OCI-LY1 (cell line): ENCODE results near the gene C8G.

Experiments used
- H2AFZ ChIP-seq: fragments of 200-600 bp; sonication (generic), shearing (Covaris generic); 2 replicates; pipeline ENCODE4 v1.6.0; 2014; ENCODE audit warnings: antibody characterized with exemption, mild to moderate bottlenecking, low read length
- H3F3A ChIP-seq: fragments of 200-600 bp; sonication (generic), shearing (Covaris generic); 2 replicates; pipeline ENCODE4 v1.6.0; 2014; ENCODE audit warnings: mild to moderate bottlenecking, antibody characterized with exemption, low read length, moderate library complexity; ENCODE audit not compliant: insufficient read depth
- H3K27ac ChIP-seq: fragments of 200-600 bp; sonication (generic); 2 replicates; pipeline ENCODE4 v1.5.1; 2014; ENCODE audit warnings: low read length, mixed run types, mild to moderate bottlenecking, low read depth; ENCODE audit not compliant: poor library complexity, severe bottlenecking
- H3K27me3 ChIP-seq: fragments of 200-600 bp; sonication (generic); 2 replicates; pipeline ENCODE4 v1.6.0; 2014; ENCODE audit warnings: antibody characterized with exemption, mild to moderate bottlenecking, low read length, moderate library complexity; ENCODE audit not compliant: insufficient read depth
- H3K36me3 ChIP-seq: fragments of 200-600 bp; sonication (generic); 2 replicates; pipeline ENCODE4 v1.6.1; 2014; ENCODE audit warnings: mild to moderate bottlenecking, antibody characterized with exemption, low read length, moderate library complexity, mixed read lengths; ENCODE audit not compliant: insufficient read depth
- H3K4me1 ChIP-seq: fragments of 200-600 bp; sonication (generic); 2 replicates; pipeline ENCODE4 v1.5.1; 2014; ENCODE audit warnings: mild to moderate bottlenecking, low read length, moderate library complexity; ENCODE audit not compliant: insufficient read depth, severe bottlenecking
- H3K4me2 ChIP-seq: fragments of 200-600 bp; sonication (generic), shearing (Covaris generic); 2 replicates; pipeline ENCODE4 v1.6.1; 2014; ENCODE audit warnings: low read length
- H3K4me3 ChIP-seq: fragments of 200-600 bp; sonication (generic); 2 replicates; pipeline ENCODE4 v1.5.1; 2014; ENCODE audit warnings: low read length, low read depth, mild to moderate bottlenecking, mixed read lengths; ENCODE audit not compliant: poor library complexity, severe bottlenecking
- H3K79me2 ChIP-seq: fragments of 200-600 bp; shearing (Covaris generic); 2 replicates; pipeline ENCODE4 v1.6.1; 2016; ENCODE audit warnings: mixed run types, low read length, mixed read lengths; ENCODE audit not compliant: insufficient read depth
- H3K9ac ChIP-seq: fragments of 200-600 bp; sonication (generic), shearing (Covaris generic); 2 replicates; pipeline ENCODE4 v1.6.1; 2014; ENCODE audit warnings: mild to moderate bottlenecking, low read length, mixed read lengths
- H3K9me2 ChIP-seq: fragments of 200-600 bp; sonication (generic), shearing (Covaris generic); 2 replicates; pipeline ENCODE4 v1.6.1; 2014; ENCODE audit warnings: low read depth, mild to moderate bottlenecking, low read length, mixed read lengths
- H3K9me3 ChIP-seq: fragments of 200-600 bp; shearing (Covaris generic); 2 replicates; pipeline ENCODE4 v1.6.1; 2014; ENCODE audit warnings: low read length, mixed read lengths
- H4K20me1 ChIP-seq: fragments of 200-600 bp; sonication (generic), shearing (Covaris generic); 2 replicates; pipeline ENCODE4 v1.6.0; 2016; ENCODE audit warnings: mild to moderate bottlenecking, low read length; ENCODE audit not compliant: insufficient read depth
- EZH2 ChIP-seq: fragments of 200-600 bp; sonication (generic), shearing (Covaris generic); IDR thresholded peaks from 2 replicates; pipeline ENCODE4 v1.8.0; 2017; ENCODE audit warnings: borderline replicate concordance, mixed run types, mild to moderate bottlenecking, antibody characterized with exemption, low read length, moderate library complexity, mixed read lengths
- TF ChIP-seq, protein P1 (sequence below): fragments of 200-600 bp; sonication (generic), shearing (Covaris generic); IDR thresholded peaks from 2 replicates; pipeline ENCODE4 v1.5.1; 2017; ENCODE audit warnings: mild to moderate bottlenecking, antibody characterized with exemption, low read length, moderate library complexity, mixed read lengths

Gene C8G

GRCh38 chr9:136983656-136984314 is 38.7 kb downstream of the C8G start:
- no peaks in the 10 kb centered on the region for H3K79me2 ChIP-seq
- H3K9me2 ChIP-seq: no peaks in the 10 kb centered on the region
- no peaks in the 10 kb centered on the region for H3K4me1 ChIP-seq
- H3K27me3 ChIP-seq: peaks cover 18% of the 10 kb centered on the region
- no peaks in the 10 kb centered on the region for H3K36me3 ChIP-seq
- no peaks in the 10 kb centered on the region for H4K20me1 ChIP-seq
- no peak overlapping the region for H3K4me3 ChIP-seq
- TF ChIP-seq EZH2: no peak
- TF ChIP-seq, protein P1, sequence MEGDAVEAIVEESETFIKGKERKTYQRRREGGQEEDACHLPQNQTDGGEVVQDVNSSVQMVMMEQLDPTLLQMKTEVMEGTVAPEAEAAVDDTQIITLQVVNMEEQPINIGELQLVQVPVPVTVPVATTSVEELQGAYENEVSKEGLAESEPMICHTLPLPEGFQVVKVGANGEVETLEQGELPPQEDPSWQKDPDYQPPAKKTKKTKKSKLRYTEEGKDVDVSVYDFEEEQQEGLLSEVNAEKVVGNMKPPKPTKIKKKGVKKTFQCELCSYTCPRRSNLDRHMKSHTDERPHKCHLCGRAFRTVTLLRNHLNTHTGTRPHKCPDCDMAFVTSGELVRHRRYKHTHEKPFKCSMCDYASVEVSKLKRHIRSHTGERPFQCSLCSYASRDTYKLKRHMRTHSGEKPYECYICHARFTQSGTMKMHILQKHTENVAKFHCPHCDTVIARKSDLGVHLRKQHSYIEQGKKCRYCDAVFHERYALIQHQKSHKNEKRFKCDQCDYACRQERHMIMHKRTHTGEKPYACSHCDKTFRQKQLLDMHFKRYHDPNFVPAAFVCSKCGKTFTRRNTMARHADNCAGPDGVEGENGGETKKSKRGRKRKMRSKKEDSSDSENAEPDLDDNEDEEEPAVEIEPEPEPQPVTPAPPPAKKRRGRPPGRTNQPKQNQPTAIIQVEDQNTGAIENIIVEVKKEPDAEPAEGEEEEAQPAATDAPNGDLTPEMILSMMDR: no peak
- no peak overlapping the region for H2AFZ ChIP-seq
- no peaks in the 10 kb centered on the region for H3F3A ChIP-seq
- H3K27ac ChIP-seq: no peak overlapping the region
- no peak overlapping the region for H3K9ac ChIP-seq
- no peak overlapping the region for H3K4me2 ChIP-seq
- H3K9me3 ChIP-seq: no peaks in the 10 kb centered on the region

GRCh38 chr9:136984464-136985026 is 39.5 kb downstream of the C8G start:
- Histone ChIP-seq H2AFZ (no peak overlapping the region), H3K4me1 (no peaks in the 10 kb centered on the region)

DNA sequence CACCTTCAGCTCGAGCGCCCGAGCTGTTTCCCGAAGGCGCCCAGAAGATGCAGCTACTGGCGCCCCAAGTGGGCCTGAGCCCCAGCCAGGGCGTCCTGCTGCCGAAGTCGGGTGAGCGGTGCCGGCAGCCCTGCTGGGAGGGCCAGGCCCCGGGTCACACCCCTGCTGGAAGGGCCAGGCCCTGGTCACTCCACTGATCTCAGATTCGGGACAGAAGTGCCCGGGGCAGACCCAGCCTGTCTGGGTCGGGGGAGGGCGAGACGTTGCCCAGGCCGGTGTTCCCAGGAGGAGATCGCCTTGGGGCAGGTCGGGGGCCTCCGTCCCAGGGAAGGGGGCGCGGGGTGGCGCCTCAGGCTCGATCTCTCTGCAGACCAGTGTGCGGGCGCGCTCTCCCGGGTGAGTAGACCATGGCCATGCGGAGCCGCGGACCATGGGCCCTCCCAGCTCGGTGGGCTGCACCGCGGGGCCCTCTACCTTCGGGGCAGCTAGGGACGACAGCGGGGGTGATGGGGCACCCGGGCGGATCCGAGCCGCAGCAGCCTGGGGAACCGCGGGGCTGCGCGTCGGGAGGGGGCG is 40.1 kb downstream of the C8G start:
- no peaks in the 10 kb centered on the region for H3K79me2 ChIP-seq
- H3K4me3 ChIP-seq: no peak overlapping the region
- H3K36me3 ChIP-seq: no peaks in the 10 kb centered on the region
- H4K20me1 ChIP-seq: no peaks in the 10 kb centered on the region
- H3K4me2 ChIP-seq: no peak overlapping the region
- no peak overlapping the region for H2AFZ ChIP-seq
- H3K9ac ChIP-seq: no peak overlapping the region
- no peaks in the 10 kb centered on the region for H3K9me2 ChIP-seq
- H3K4me1 ChIP-seq: no peaks in the 10 kb centered on the region
- no peaks in the 10 kb centered on the region for H3F3A ChIP-seq
- no peak overlapping the region for H3K27ac ChIP-seq
- TF ChIP-seq, protein P1: no peak
- TF ChIP-seq EZH2: no peak
- peaks cover 21% of the 10 kb centered on the region for H3K27me3 ChIP-seq
- H3K9me3 ChIP-seq: no peaks in the 10 kb centered on the region

More at GRCh38 chr9:136984464-136985026, 39.5 kb downstream of the C8G start:
- Histone ChIP-seq H4K20me1 (no peaks in the 10 kb centered on the region), H3K9me3 (no peaks in the 10 kb centered on the region), H3F3A (no peaks in the 10 kb centered on the region), H3K4me2 (no peak overlapping the region), H3K9me2 (no peaks in the 10 kb centered on the region), H3K9ac (no peak overlapping the region), H3K27me3 (peaks cover 21% of the 10 kb centered on the region), H3K27ac (no peak overlapping the region), H3K36me3 (no peaks in the 10 kb centered on the region), H3K79me2 (no peaks in the 10 kb centered on the region), H3K4me3 (no peak overlapping the region)
- TF ChIP-seq, protein P1: no peak
- TF ChIP-seq EZH2: no peak
